Endothelial cell of umbilical vein (primary cell): ENCODE data around the gene NAV2. TPM values are rescaled to one million over a fixed set of nuclear protein-coding genes. Genes with fewer than 3 reads are reported as not detected.

Experiments used
- BruUV-seq: library from RNA; stranded (reverse); fragments of 400-500 nt; replicated peaks from 2 replicates; lab custom pipeline; 2021; lab: Mats Ljungman, UMichigan
- CTCF ChIA-PET: fragments of 300-600, 350-600 bp; sonication (Branson Sonifier 250); formaldehyde crosslinking; loops from one replicate; lab custom pipeline; 2021; ENCODE audit warnings: antibody characterized with exemption, inconsistent platforms; lab: Charles Lee
- POLR2A ChIA-PET: fragments of 300-600, 350-600 bp; sonication (Branson Sonifier 250); formaldehyde crosslinking; loops from one replicate; lab custom pipeline; 2021; ENCODE audit warnings: antibody characterized with exemption, inconsistent platforms; lab: Charles Lee
- DNase-seq: peaks from one replicate; pipeline ENCODE4 v3.0.0-alpha.2; 2011; ENCODE audit warnings: low read depth, low spot score
- FAIRE-seq: peaks from 2 replicates; lab custom pipeline; 2011; peaks lifted over from hg19 to GRCh38; lab: Jason Lieb, UNC
- H2AFZ ChIP-seq: 2 replicates; pipeline ENCODE4 v1.6.0; 2012; ENCODE audit warnings: low read depth, low read length, control low read depth, inconsistent platforms
- H3K27ac ChIP-seq: 2 replicates; pipeline ENCODE4 v1.5.1; 2011; ENCODE audit warnings: low read depth, mild to moderate bottlenecking, control low read depth, low read length, moderate library complexity; ENCODE audit not compliant: insufficient read depth
- H3K27me3 ChIP-seq, 2 experiments: 2 replicates each; pipeline versions ENCODE4 v1.6.0 to v1.6.1; 2011; ENCODE audit warnings: low read length in 2 of 2, mixed read lengths in 1 of 2; ENCODE audit not compliant: control insufficient read depth in 2 of 2, insufficient read depth in 2 of 2
- H3K36me3 ChIP-seq, 2 experiments: 2 replicates in 1 of 2; 3 replicates in 1 of 2; pipeline ENCODE4 v1.5.1; 2011; ENCODE audit warnings: low read length in 2 of 2, mild to moderate bottlenecking in 1 of 2, moderate library complexity in 1 of 2; ENCODE audit not compliant: control insufficient read depth in 2 of 2, insufficient read depth in 2 of 2; ENCODE audit errors: extremely low read depth in 1 of 2
- H3K4me1 ChIP-seq: 3 replicates; pipeline ENCODE4 v1.5.1; 2011; ENCODE audit warnings: mild to moderate bottlenecking, low read length; ENCODE audit not compliant: control insufficient read depth, insufficient read depth; ENCODE audit errors: extremely low read depth
- H3K4me2 ChIP-seq: 2 replicates; pipeline ENCODE4 v1.6.1; 2011; ENCODE audit warnings: low read length, control low read depth, mixed read lengths; ENCODE audit not compliant: insufficient read depth
- H3K4me3 ChIP-seq, 3 experiments: fragments of 200-600 bp in 1 of 3; sonication (generic), shearing (Covaris generic) in 1 of 3; replicated peaks in 1 of 3; 2 replicates each; pipeline ENCODE4 v1.5.1; 2011 to 2016; ENCODE audit warnings: control low read depth in 3 of 3, low read length in 3 of 3, mild to moderate bottlenecking in 2 of 3, inconsistent platforms in 1 of 3, low read depth in 1 of 3, moderate library complexity in 1 of 3; ENCODE audit not compliant: insufficient read depth in 1 of 3
- H3K79me2 ChIP-seq: 2 replicates; pipeline ENCODE4 v1.6.0; 2012; ENCODE audit warnings: low read length, inconsistent platforms; ENCODE audit not compliant: control insufficient read depth, insufficient read depth
- H3K9ac ChIP-seq: replicated peaks from 2 replicates; pipeline ENCODE3; 2011; ENCODE audit warnings: low read length, control low read depth; ENCODE audit not compliant: insufficient read depth; ENCODE audit errors: extremely low read depth
- H3K9me1 ChIP-seq: replicated peaks from 3 replicates; pipeline ENCODE4 v1.6.0; 2011; ENCODE audit warnings: mild to moderate bottlenecking, low read length; ENCODE audit not compliant: control insufficient read depth, insufficient read depth; ENCODE audit errors: extremely low read depth
- H3K9me3 ChIP-seq: replicated peaks from 2 replicates; pipeline ENCODE4 v1.5.1; 2012; ENCODE audit warnings: low read length, inconsistent platforms; ENCODE audit not compliant: control insufficient read depth, insufficient read depth
- H4K20me1 ChIP-seq: replicated peaks from 2 replicates; pipeline ENCODE3; 2011; ENCODE audit warnings: mild to moderate bottlenecking, low read length; ENCODE audit not compliant: control insufficient read depth, insufficient read depth; ENCODE audit errors: extremely low read depth
- EZH2 ChIP-seq: IDR thresholded peaks from 2 replicates; pipeline ENCODE4 v1.6.1; 2012; ENCODE audit warnings: borderline replicate concordance, low read depth, mild to moderate bottlenecking, moderate library complexity, low read length, inconsistent platforms; ENCODE audit not compliant: severe bottlenecking
- FOS ChIP-seq: IDR thresholded peaks from 2 replicates; pipeline ENCODE4 v1.6.1; 2011; ENCODE audit warnings: mild to moderate bottlenecking, low read length, moderate library complexity, borderline replicate concordance; ENCODE audit not compliant: insufficient read depth
- GATA2 ChIP-seq: IDR thresholded peaks from 2 replicates; pipeline ENCODE4 v1.7.0; 2011; ENCODE audit warnings: low read depth, mild to moderate bottlenecking, moderate library complexity, mixed read lengths, low read length; ENCODE audit not compliant: insufficient read length, insufficient read depth
- JUN ChIP-seq: IDR thresholded peaks from 2 replicates; pipeline ENCODE4 v1.6.1; 2011; ENCODE audit warnings: borderline replicate concordance, low read depth; ENCODE audit not compliant: insufficient read length, insufficient read depth
- MYC ChIP-seq: IDR thresholded peaks from one replicate; pipeline ENCODE4 v1.6.1; 2011; ENCODE audit warnings: mild to moderate bottlenecking, low read depth, low read length
- POLR2A ChIP-seq: IDR thresholded peaks from 2 replicates; pipeline ENCODE4 v1.6.1; 2012; ENCODE audit warnings: low read depth, mild to moderate bottlenecking, control low read depth, low read length
- POLR2AphosphoS5 ChIP-seq: IDR thresholded peaks from 2 replicates; pipeline ENCODE4 v1.6.1; 2012; ENCODE audit warnings: low read depth, mild to moderate bottlenecking, control low read depth, low read length, moderate library complexity; ENCODE audit not compliant: insufficient read depth
- dilution Hi-C: fragments of 300-500 bp; cut with MboI; formaldehyde crosslinking; loops from one replicate; pipeline ENCODE4 v1.15.0; 2019; ENCODE audit warnings: low sequenced_read_pairs; ENCODE audit not compliant: extremely low pct_ligation_motif_present
- intact Hi-C: fragments of 100-400 bp; cut with micrococcal nuclease; formaldehyde crosslinking; loops from one replicate; pipeline ENCODE4 v1.10.0; 2022
- polyA plus RNA-seq, 4 experiments: library from polyadenylated mRNA; depleted of rRNA in 3 of 4; stranded (reverse) in 3 of 4; unstranded in 1 of 4; fragments of >200 nt; gene quantifications; 2 replicates each; pipeline versions ENCODE4 v1.2.1 to v1.2.3, GENCODE V29; 2011 to 2012; ENCODE audit warnings: missing spikeins in 1 of 4
- total RNA-seq: library from RNA; stranded (reverse); gene quantifications from 2 replicates; pipeline ENCODE4 v1.2.3, GENCODE V29; 2021
- TF ChIP-seq, protein P1 (sequence below): IDR thresholded peaks from 2 replicates; pipeline ENCODE4 v1.6.1; 2011; ENCODE audit not compliant: insufficient read depth, insufficient read length
- TF ChIP-seq, protein P2 (sequence below), 2 donors: IDR thresholded peaks; 1 replicate in 1 of 2; 2 replicates in 1 of 2; pipeline ENCODE4 v1.5.1; 2011; ENCODE audit warnings: low read length in 2 of 2, mild to moderate bottlenecking in 2 of 2, moderate library complexity in 2 of 2, control low read depth in 1 of 2, inconsistent platforms in 1 of 2, low read depth in 1 of 2; ENCODE audit not compliant: insufficient read depth in 1 of 2; ENCODE audit errors: extremely low read depth in 1 of 2

Gene NAV2
- total and polyA plus RNA-seq, 2 donors (not counting 3 experiments of a cell fraction or from before 2014, with no cell fraction given): 10.9 to 68.0 TPM

DNA sequence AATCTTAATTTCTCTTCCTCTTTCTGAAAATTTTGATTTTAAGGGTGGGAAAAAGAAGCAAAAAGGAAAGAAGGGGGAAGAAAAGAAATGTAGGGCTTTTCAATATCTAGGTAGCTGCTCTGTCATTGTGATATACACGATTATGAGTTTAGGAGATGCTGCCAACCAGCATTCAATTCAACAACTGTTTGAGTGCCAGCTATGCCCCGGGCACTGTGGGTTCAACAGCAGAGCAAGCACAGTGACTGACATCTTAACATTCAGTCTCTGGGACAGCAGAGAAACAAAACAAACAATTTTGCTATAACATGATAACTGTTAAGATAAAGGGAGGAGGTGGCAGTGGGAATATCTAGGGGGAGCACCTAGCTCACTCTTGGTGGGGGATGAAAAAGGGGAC lies 356.1 kb downstream of the NAV2 start:
- H3K9me3 ChIP-seq: no peaks in the 10 kb centered on the region
- POLR2A ChIA-PET: no interaction called here
- no peaks in the 10 kb centered on the region for H3K79me2 ChIP-seq
- TF ChIP-seq POLR2A: no peak
- no peak for TF ChIP-seq FOS
- no peak for TF ChIP-seq GATA2
- TF ChIP-seq POLR2AphosphoS5: no peak
- TF ChIP-seq, protein P1, sequence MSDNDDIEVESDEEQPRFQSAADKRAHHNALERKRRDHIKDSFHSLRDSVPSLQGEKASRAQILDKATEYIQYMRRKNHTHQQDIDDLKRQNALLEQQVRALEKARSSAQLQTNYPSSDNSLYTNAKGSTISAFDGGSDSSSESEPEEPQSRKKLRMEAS: no peak
- no peak for TF ChIP-seq EZH2
- TF ChIP-seq, protein P2, sequence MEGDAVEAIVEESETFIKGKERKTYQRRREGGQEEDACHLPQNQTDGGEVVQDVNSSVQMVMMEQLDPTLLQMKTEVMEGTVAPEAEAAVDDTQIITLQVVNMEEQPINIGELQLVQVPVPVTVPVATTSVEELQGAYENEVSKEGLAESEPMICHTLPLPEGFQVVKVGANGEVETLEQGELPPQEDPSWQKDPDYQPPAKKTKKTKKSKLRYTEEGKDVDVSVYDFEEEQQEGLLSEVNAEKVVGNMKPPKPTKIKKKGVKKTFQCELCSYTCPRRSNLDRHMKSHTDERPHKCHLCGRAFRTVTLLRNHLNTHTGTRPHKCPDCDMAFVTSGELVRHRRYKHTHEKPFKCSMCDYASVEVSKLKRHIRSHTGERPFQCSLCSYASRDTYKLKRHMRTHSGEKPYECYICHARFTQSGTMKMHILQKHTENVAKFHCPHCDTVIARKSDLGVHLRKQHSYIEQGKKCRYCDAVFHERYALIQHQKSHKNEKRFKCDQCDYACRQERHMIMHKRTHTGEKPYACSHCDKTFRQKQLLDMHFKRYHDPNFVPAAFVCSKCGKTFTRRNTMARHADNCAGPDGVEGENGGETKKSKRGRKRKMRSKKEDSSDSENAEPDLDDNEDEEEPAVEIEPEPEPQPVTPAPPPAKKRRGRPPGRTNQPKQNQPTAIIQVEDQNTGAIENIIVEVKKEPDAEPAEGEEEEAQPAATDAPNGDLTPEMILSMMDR (IDR thresholded peaks at IDR 0.05; ENCODE audit: extremely low read depth in 1 of 2, insufficient read depth in 1 of 2, low read depth in 1 of 2, low read length in 2 of 2): no peak
- no peak for TF ChIP-seq MYC
- no peak for TF ChIP-seq JUN
- no peak overlapping the region for H3K4me3 ChIP-seq
- H2AFZ ChIP-seq: no peak overlapping the region
- no peak overlapping the region for H3K9ac ChIP-seq
- no TSS peak for BruUV-seq
- FAIRE-seq (no peak), DNase-seq (no peak)
- no peak overlapping the region for H3K4me2 ChIP-seq
- H3K36me3 ChIP-seq: peaks cover 4 to 7% of the 10 kb centered on the region in 2 experiments
- H3K4me1 ChIP-seq: no peaks in the 10 kb centered on the region
- CTCF ChIA-PET: no interaction called here
- no peaks in the 10 kb centered on the region for H4K20me1 ChIP-seq
- no peak overlapping the region for H3K27ac ChIP-seq
- intact Hi-C loops: no loop called here
- no peaks in the 10 kb centered on the region for H3K9me1 ChIP-seq
- dilution Hi-C loops: no loop called here
- H3K27me3 ChIP-seq: no peaks in the 10 kb centered on the region
